Measurements from ENCODE around the gene KRTAP5-3.

DNA sequence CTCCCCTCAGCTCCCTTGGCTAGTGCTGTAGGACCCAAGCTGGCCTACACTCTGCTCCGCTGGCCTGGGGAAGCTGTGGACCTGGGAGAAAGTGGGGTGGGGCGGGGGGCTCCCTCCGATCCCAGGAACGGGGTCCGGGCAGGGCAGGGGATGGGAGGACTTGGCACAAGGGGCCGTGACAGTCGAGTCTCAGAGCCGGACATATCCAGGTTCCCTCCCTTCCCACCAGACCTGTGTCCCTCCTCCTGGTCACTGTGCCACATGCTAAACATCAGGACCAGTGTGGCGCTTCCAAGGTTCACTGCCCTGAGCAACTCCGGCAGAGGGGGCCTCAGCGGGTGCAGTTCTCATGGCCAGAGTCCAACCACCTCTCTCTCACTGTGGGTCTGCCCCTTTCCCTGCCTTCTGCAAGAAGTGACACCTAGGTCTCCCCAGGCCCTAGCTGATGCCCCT, 38.2 kb downstream of the KRTAP5-3 start:
- no peak for TF ChIP-seq POLR2A (IDR thresholded peaks at IDR 0.05; ENCODE audit: extremely low read depth, insufficient read length)
- TF ChIP-seq, protein P1, sequence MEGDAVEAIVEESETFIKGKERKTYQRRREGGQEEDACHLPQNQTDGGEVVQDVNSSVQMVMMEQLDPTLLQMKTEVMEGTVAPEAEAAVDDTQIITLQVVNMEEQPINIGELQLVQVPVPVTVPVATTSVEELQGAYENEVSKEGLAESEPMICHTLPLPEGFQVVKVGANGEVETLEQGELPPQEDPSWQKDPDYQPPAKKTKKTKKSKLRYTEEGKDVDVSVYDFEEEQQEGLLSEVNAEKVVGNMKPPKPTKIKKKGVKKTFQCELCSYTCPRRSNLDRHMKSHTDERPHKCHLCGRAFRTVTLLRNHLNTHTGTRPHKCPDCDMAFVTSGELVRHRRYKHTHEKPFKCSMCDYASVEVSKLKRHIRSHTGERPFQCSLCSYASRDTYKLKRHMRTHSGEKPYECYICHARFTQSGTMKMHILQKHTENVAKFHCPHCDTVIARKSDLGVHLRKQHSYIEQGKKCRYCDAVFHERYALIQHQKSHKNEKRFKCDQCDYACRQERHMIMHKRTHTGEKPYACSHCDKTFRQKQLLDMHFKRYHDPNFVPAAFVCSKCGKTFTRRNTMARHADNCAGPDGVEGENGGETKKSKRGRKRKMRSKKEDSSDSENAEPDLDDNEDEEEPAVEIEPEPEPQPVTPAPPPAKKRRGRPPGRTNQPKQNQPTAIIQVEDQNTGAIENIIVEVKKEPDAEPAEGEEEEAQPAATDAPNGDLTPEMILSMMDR (IDR thresholded peaks at IDR 0.05; ENCODE audit: low read depth, low read length) = no peak
